ENCODE data around the gene CTNNA3.
"Not testable (repeated sequence)": the region's sequence is repeated elsewhere in the genome, so short reads cannot be mapped to it uniquely, and the experiment has no call there.

Gene CTNNA3

GRCh38 chr10:66336791-66337190 lies 1359.2 kb downstream of the CTNNA3 start:
- no peak for DNase-seq (ENCODE audit: low read depth in 2 of 3, low spot score in 2 of 3)

GRCh38 chr10:66335753-66336152 lies 1360.2 kb downstream of the CTNNA3 start:
- DNase-seq (ENCODE audit: low read depth in 2 of 3, low spot score in 2 of 3): not testable (repeated sequence)

- DNase-seq (ENCODE audit: low read depth in 2 of 3, low spot score in 2 of 3): no peak
Measured at GRCh38 chr10:66329147-66329546, 1366.8 kb downstream of the CTNNA3 start.

DNA sequence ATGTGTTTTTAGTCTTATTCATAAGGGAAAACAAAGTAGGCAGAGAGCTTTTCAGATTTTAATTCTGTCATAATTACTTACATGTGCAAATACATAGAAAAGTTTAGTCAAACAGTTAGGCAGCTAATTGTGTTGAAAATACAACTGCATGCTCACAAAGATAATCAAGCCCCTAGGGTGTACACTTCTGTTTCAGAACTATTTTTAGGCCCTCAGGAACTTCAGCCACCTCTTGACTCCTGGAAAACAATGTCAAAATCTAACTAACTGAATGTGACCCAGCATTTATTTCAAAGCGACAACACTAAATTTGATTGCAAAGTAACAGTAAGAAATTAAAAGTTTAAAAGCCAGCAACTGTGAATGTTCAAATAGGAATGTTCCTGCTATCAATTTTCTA lies 1369.1 kb downstream of the CTNNA3 start:
- DNase-seq (ENCODE audit: low read depth in 2 of 3, low spot score in 2 of 3): no peak

- DNase-seq (ENCODE audit: low read depth in 2 of 3, low spot score in 2 of 3): no peak
Measured at GRCh38 chr10:66322777-66323176, 1373.2 kb downstream of the CTNNA3 start.

GRCh38 chr10:66321723-66322665 lies 1374.0 kb downstream of the CTNNA3 start:
- no peak for DNase-seq (ENCODE audit: low read depth in 2 of 3, low spot score in 2 of 3)

DNA sequence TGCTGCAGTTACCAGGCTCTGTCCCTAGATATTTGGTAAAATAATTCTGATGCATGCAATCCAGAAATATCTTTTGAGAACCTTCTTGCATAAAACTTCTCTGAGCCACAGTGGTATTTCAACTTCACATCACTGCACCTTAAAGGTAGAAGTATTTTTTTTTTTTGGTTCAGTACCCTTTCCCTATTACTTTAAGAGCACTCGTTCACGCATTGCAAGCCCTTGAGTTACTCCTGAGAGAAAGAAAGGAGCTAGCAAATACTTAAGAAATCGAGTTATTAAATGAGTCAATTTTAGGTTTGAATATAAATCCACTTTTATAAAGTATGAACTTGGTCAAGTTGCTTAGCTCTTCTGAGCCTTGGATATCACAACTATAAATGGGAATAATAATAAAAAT lies 1377.2 kb downstream of the CTNNA3 start:
- no peak for DNase-seq (ENCODE audit: low read depth in 2 of 3, low spot score in 2 of 3)

DNA sequence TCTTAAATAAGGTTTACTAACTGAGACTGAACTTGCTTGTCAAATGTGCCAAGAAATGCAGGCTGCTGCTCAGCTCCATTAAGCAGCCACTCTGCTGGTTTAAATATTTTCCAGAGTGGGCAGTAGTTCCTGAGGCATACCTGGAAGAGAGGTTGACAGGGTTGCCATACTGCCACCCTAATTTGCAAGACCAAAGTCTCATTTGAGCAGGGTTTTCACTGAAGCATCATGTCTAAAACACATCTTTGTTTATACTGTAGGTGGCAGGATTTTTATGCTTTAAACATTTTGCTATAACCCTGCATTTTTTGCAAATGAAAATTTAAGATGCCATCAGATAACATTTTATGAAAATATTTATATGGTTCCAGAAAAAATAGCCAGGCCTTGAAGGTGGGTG lies 1388.2 kb downstream of the CTNNA3 start:
- no peak for DNase-seq (ENCODE audit: low read depth in 2 of 3, low spot score in 2 of 3)

- no peak for DNase-seq (ENCODE audit: low read depth in 2 of 3, low spot score in 2 of 3)
Measured at GRCh38 chr10:66301078-66301477, 1394.9 kb downstream of the CTNNA3 start.

GRCh38 chr10:66295602-66296001 lies 1400.4 kb downstream of the CTNNA3 start:
- no peak for DNase-seq (ENCODE audit: low read depth in 2 of 3, low spot score in 2 of 3)

GRCh38 chr10:66294538-66294937 lies 1401.5 kb downstream of the CTNNA3 start:
- no peak for DNase-seq (ENCODE audit: low read depth in 2 of 3, low spot score in 2 of 3)

GRCh38 chr10:66292922-66293321 lies 1403.1 kb downstream of the CTNNA3 start:
- DNase-seq (ENCODE audit: low read depth in 2 of 3, low spot score in 2 of 3): no peak

DNA sequence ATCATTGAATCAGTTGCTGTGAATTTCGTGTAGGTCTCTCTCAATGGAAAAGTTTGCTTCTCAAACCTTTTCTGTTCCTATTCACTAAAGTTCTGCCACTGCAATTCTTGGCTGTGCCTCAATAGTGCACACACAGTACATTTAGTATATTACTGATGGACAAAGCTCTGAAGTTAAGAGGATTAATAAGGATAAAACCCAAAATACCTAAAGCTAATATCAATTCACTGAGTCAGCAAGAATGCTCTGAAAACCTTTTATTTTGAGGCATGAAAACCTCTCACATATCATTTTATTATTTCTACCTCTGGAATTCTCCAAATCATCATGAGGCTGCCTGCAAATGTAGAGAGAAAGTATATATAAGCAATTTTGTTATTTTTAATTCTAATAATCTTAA lies 1403.5 kb downstream of the CTNNA3 start:
- DNase-seq (ENCODE audit: low read depth in 2 of 3, low spot score in 2 of 3): no peak

GRCh38 chr10:66291133-66291532 lies 1404.9 kb downstream of the CTNNA3 start:
- DNase-seq (ENCODE audit: low read depth in 2 of 3, low spot score in 2 of 3): no peak

DNA sequence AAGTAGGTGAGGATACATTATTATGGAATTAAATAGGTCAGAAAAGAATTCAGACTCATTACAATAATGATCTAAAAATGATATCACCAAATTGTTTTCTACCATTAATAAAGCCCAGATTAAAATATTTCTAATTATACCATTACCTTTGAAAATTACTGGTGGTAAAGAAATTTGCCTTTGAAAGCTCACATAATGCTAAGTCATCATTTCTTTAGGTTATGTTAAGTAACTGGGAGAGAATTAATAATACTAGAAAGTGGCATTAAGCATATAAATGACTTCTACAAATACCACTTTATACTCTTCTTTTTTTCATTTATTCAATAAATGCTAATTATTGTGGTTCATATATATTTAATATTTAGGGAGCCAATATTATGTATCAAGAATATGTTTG lies 1411.4 kb downstream of the CTNNA3 start:
- no peak for DNase-seq (ENCODE audit: low read depth in 2 of 3, low spot score in 2 of 3)

DNA sequence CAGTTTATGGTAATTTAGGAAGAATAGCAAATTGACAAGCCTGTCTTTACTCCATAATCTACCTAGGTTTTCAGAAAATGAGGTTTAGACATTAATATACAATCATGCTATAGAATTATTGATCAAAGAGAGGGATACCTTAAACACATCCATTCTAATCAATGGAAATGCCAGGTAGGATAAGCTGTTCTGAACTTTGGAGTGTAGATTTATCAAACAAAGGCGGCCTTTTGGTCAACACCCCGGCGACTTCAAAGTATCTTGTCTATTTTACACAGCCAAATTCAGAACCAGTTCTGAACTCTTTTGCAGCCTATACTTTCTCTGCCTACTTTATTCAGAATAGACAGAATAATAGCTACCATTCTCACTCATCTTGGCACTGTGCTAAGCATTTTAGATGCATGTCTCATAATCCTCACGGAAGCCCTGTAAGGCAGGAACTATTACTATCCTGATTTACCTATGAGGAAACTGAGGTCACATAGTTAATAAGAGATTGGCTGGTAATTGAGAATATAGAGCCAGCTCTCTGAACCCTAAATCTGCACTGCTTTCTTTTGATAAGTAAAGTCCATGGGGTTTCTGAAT lies 1412.0 kb downstream of the CTNNA3 start:
- no peak for DNase-seq (ENCODE audit: low read depth in 2 of 3, low spot score in 2 of 3)

- DNase-seq (ENCODE audit: low read depth in 2 of 3, low spot score in 2 of 3): no peak
Measured at GRCh38 chr10:66283064-66283463, 1412.9 kb downstream of the CTNNA3 start.

DNA sequence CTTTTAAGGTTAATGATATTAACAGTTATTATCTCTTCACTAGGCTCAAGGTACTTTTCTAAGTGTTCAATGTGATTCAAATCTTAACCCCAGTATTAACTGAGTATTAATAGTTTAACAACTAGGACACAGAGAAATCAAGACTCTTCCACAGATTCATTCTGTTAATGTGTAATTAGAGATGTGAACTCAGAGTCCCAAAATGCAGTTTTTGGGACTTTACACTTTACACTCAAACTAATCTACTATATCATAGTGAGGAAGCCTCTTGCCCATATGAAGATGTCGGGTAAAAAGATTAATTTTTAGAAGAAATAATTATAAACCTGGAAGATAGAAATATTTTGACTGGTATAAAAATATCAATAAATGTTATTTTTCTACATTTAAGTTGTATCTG lies 1414.7 kb downstream of the CTNNA3 start:
- no peak for DNase-seq (ENCODE audit: low read depth in 2 of 3, low spot score in 2 of 3)

- DNase-seq (ENCODE audit: low read depth in 2 of 3, low spot score in 2 of 3): no peak
Measured at GRCh38 chr10:66277481-66277880, 1418.5 kb downstream of the CTNNA3 start.

DNA sequence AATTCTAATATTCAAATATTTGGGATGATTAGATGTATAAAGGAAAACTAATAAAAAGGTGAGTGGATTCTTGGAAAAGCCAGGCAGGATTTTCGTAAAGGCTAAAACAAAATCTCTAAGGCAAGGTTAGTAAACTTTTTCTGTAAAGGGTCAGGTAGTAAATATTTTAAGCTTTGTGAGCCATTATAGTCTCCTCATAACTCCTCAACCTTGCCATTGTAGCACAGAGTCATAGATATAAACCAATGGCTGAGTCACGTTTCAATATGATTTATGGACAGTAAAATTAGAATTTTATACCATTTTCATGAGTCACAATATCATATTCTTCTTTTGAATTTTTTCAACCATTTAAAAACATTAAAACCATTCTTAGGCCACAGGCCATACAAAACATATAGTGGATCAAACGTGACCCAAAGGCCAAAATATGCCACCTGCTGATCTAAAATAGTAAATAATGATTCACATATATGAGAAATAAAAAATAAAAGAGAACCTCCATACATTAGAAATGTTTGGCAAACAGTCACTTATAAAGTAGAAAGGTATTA lies 1422.0 kb downstream of the CTNNA3 start:
- no peak for DNase-seq (ENCODE audit: low read depth in 2 of 3, low spot score in 2 of 3)

DNA sequence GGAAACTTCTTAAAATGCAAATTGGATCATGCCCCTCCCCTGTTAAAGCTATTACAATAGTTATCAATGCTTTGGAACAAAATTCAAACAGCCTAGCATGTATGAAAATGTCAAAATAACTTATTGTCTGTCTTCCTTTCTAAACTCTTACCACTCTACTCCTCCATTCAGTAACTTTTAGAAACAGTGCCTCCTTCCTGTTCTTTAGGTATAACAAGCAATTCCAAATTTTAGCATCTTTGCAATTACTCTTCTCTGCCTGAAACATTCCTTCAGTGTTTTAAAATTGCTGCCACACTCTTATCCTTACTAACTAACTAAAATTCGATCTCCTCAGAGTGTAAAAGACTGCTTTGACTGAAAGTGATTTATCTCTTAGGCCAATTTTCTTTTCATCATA lies 1430.6 kb downstream of the CTNNA3 start:
- DNase-seq (ENCODE audit: low read depth in 2 of 3, low spot score in 2 of 3): no peak

GRCh38 chr10:66259836-66260235 lies 1436.2 kb downstream of the CTNNA3 start:
- DNase-seq (ENCODE audit: low read depth in 2 of 3, low spot score in 2 of 3): no peak
